Lower leg skin (tissue), 4 donors: ENCODE measurements around the gene MVP. TPM values are rescaled to one million over a fixed set of nuclear protein-coding genes. Genes with fewer than 3 reads are reported as not detected.

Experiments
- DNase-seq, 2 donors: peaks; one replicate each; pipeline ENCODE4 v3.0.0-alpha.2; 2019; ENCODE audit warnings: low spot score in 2 of 2
- H3K4me3 ChIP-seq: fragments of 200-600 bp; sonication (generic); 2 replicates; pipeline ENCODE4 v1.5.1; 2017; ENCODE audit warnings: mild to moderate bottlenecking, low read depth; ENCODE audit not compliant: poor library complexity, severe bottlenecking
- CTCF ChIP-seq, 3 donors: fragments of 450-650 bp; IDR thresholded peaks; one replicate each; pipeline ENCODE4 v1.5.1; 2016; ENCODE audit warnings: antibody characterized with exemption in 3 of 3, mild to moderate bottlenecking in 3 of 3, moderate library complexity in 2 of 3
- POLR2A ChIP-seq, 2 donors: fragments of 450-650 bp; IDR thresholded peaks; one replicate each; pipeline ENCODE4 v1.6.1; 2016 to 2017; ENCODE audit warnings: antibody characterized with exemption in 2 of 2, mild to moderate bottlenecking in 1 of 2, moderate library complexity in 1 of 2
- whole genome bisulfite sequencing, 2 donors: methylation state at CpG; one replicate each; pipeline ENCODE4 v1.1.5; 2018; 5-methylcytosine and 5-hydroxymethylcytosine counted together
- intact Hi-C: fragments of 100-400 bp; cut with DNase I; formaldehyde crosslinking; loops from one replicate; pipeline ENCODE4 v1.15.0; 2023; ENCODE audit warnings: low total_unique reads
- total RNA-seq, 4 donors: library from RNA; depleted of rRNA; stranded (reverse); fragments of >200 nt; gene quantifications; one replicate each; pipeline ENCODE4 v1.1.0, GENCODE V29; 2016

MVP gene
- total RNA-seq, 4 donors from 2014 or later = 58.2 to 94.1 (median 70.4) TPM

GRCh38 chr16:29894352-29894751, 74.1 kb downstream of the MVP start:
- H3K4me3 ChIP-seq = no peak overlapping the region
- 72 to 80% methylated on average over 4 of the region's 4 CpGs for WGBS, 2 donors
- DNase-seq = no peak
- TF ChIP-seq CTCF (IDR thresholded peaks at IDR 0.05) (no peak), POLR2A (IDR thresholded peaks at IDR 0.05) (no peak)
- intact Hi-C loops = no loop called here

GRCh38 chr16:29896841-29897240, 76.6 kb downstream of the MVP start:
- 47 to 65% methylated on average over 8 to 11 of the region's 15 CpGs for WGBS, 2 donors
- intact Hi-C loops = no loop called here
- DNase-seq = no peak
- no peak for TF ChIP-seq CTCF (IDR thresholded peaks at IDR 0.05)
- TF ChIP-seq POLR2A (IDR thresholded peaks at IDR 0.05) = no peak
- no peak overlapping the region for H3K4me3 ChIP-seq

- TF ChIP-seq CTCF (IDR thresholded peaks at IDR 0.05) (no peak), POLR2A (IDR thresholded peaks at IDR 0.05) (no peak)
- WGBS, 2 donors = 45 to 57% methylated on average over 4 of the region's 4 CpGs
- intact Hi-C loops = no loop called here
- DNase-seq = no peak
- no peak overlapping the region for H3K4me3 ChIP-seq
Observed at GRCh38 chr16:29897333-29897732, 77.1 kb downstream of the MVP start.

Other genes starting within 250 kb of the MVP start
- 1 to 10 TPM; 4.0 to 5.7 (median 4.7) TPM for gene SPN, start 157.2 kb upstream of the MVP start, total RNA-seq
- gene QPRT, start 141.3 kb upstream of the MVP start, total RNA-seq = 1 to 10 TPM; 1.9 to 3.6 (median 2.7) TPM
- gene C16orf54, start 74.5 kb upstream of the MVP start, total RNA-seq = 1 to 10 TPM in 1 of 4 donors, under 1 TPM in 1, not detected in 2; 0.27 to 1.1 TPM
- not detected for gene ZG16, start 42.2 kb upstream of the MVP start, total RNA-seq
- gene KIF22, start 29.7 kb upstream of the MVP start, total RNA-seq = 10 to 100 TPM; 36.8 to 81.2 (median 44.9) TPM
- 100 to 1,000 TPM in 1 of 4 donors, 10 to 100 TPM in 3; 62.1 to 101 (median 84.8) TPM for gene MAZ, start 13.9 kb upstream of the MVP start, total RNA-seq
- 1 to 10 TPM in 3 of 4 donors, not detected in 1; 1.1 to 3.6 (median 1.4) TPM for gene PRRT2, start 8.3 kb upstream of the MVP start, total RNA-seq
- gene PAGR1, start 4.3 kb upstream of the MVP start, total RNA-seq = 10 to 100 TPM; 28.0 to 33.5 (median 32.1) TPM
- 100 to 1,000 TPM in 3 of 4 donors, 10 to 100 TPM in 1; 83.4 to 122 (median 108) TPM for gene CDIPT, start 42.8 kb downstream of the MVP start, total RNA-seq
- 100 to 1,000 TPM in 1 of 4 donors, 1 to 10 TPM in 3; 1.4 to 100 (median 3.1) TPM for gene SEZ6L2, start 79.1 kb downstream of the MVP start, total RNA-seq
- gene ASPHD1, start 80.0 kb downstream of the MVP start, total RNA-seq = not detected
- 10 to 100 TPM; 19.7 to 34.4 (median 26.0) TPM for gene KCTD13, start 105.8 kb downstream of the MVP start, total RNA-seq
- gene TMEM219, start 141.6 kb downstream of the MVP start, total RNA-seq = 100 to 1,000 TPM; 118 to 143 (median 130) TPM
- 10 to 100 TPM; 35.5 to 47.9 (median 38.1) TPM for gene TAOK2, start 153.4 kb downstream of the MVP start, total RNA-seq
- gene HIRIP3, start 175.2 kb downstream of the MVP start, total RNA-seq = 10 to 100 TPM; 13.7 to 28.9 (median 21.5) TPM
- 100 to 1,000 TPM in 1 of 4 donors, 10 to 100 TPM in 3; 40.9 to 157 (median 61.8) TPM for gene INO80E, start 175.8 kb downstream of the MVP start, total RNA-seq
- gene DOC2A, start 190.6 kb downstream of the MVP start, total RNA-seq = 1 to 10 TPM in 1 of 4 donors, under 1 TPM in 2, not detected in 1; 0.21 to 2.6 (median 0.69) TPM
- gene C16orf92, start 202.7 kb downstream of the MVP start, total RNA-seq = not detected
- not detected for gene TLCD3B, start 210.8 kb downstream of the MVP start, total RNA-seq
- 100 to 1,000 TPM; 836 to 988 (median 910) TPM for gene ALDOA, start 245.3 kb downstream of the MVP start, total RNA-seq